GM12864 (cell line): Measurements from ENCODE around the gene CFAP299.

Experiments
- DNase-seq: peaks from one replicate; pipeline ENCODE4 v3.0.0-alpha.2; 2011; ENCODE audit warnings: low read depth
- H3K4me3 ChIP-seq: 2 replicates; pipeline ENCODE4 v1.5.1; 2011; ENCODE audit warnings: mild to moderate bottlenecking, low read depth, low read length, control low read depth
- TF ChIP-seq, protein P1 (sequence below): IDR thresholded peaks from 2 replicates; pipeline ENCODE4 v1.5.1; 2011; ENCODE audit warnings: low read depth, mild to moderate bottlenecking, moderate library complexity, low read length, control low read depth, inconsistent platforms; ENCODE audit errors: missing control alignments

CFAP299 gene

DNA sequence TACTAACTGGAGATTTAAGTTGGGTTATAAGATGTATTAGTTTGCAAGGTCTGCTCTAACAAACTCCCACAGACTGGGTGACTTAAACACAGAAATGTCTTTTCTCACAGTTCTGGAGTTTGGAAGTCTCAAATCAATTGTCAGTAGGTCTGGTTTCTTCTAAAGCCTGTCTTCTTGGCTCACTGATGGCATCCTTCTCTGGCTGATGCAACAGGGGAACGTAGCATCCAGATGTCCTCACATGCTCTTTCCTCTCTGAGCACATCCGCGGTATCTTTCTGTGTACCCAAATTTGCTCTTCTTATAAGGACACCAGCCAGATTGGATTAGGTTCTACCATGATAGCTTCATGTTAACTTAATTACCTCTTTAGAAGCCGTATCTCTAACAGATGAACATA, 631.8 kb downstream of the CFAP299 start:
- no peak overlapping the region for H3K4me3 ChIP-seq
- DNase-seq = no peak
- TF ChIP-seq, protein P1, sequence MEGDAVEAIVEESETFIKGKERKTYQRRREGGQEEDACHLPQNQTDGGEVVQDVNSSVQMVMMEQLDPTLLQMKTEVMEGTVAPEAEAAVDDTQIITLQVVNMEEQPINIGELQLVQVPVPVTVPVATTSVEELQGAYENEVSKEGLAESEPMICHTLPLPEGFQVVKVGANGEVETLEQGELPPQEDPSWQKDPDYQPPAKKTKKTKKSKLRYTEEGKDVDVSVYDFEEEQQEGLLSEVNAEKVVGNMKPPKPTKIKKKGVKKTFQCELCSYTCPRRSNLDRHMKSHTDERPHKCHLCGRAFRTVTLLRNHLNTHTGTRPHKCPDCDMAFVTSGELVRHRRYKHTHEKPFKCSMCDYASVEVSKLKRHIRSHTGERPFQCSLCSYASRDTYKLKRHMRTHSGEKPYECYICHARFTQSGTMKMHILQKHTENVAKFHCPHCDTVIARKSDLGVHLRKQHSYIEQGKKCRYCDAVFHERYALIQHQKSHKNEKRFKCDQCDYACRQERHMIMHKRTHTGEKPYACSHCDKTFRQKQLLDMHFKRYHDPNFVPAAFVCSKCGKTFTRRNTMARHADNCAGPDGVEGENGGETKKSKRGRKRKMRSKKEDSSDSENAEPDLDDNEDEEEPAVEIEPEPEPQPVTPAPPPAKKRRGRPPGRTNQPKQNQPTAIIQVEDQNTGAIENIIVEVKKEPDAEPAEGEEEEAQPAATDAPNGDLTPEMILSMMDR = no peak

DNA sequence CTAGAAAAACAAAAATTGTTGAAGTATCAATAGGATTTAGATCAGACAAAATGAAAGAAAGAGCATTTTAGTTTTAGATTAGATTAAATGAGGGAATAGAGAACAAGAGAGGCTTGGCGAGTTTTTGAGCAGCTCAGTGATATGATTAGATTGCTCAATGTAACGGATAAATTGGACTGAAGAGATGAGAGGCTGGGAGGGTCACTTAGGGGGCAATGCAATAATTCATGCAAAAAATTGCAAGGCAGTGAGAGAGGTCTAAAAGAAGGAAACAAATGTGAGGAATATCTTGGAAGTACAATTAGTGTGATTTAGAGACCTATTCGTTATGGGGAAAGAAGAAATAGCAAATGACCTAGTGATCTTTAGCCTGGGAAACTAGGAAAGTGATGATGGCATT, 644.7 kb downstream of the CFAP299 start:
- no peak for DNase-seq
- H3K4me3 ChIP-seq = no peak overlapping the region
- TF ChIP-seq, protein P1 = no peak

DNA sequence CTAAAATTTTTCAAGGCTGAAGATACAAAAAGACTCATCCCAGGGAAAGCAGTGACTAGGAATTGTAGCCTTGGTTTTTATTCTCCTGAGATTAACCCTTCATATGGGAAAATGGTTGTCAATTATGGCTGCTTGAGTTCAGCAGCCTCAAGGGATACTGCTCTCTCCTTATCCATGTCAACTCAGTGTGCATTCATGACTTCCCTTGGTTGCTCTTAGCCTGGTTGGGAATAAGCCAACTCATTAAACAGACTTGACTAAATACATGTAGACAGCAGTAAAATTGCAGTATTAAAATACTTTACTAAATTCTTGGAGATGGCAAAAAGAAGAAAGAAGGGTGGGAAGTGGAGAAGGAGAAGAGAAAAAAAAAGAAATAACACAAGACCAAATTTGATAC, 650.5 kb downstream of the CFAP299 start:
- no peak for DNase-seq
- TF ChIP-seq, protein P1 = no peak
- no peak overlapping the region for H3K4me3 ChIP-seq

DNA sequence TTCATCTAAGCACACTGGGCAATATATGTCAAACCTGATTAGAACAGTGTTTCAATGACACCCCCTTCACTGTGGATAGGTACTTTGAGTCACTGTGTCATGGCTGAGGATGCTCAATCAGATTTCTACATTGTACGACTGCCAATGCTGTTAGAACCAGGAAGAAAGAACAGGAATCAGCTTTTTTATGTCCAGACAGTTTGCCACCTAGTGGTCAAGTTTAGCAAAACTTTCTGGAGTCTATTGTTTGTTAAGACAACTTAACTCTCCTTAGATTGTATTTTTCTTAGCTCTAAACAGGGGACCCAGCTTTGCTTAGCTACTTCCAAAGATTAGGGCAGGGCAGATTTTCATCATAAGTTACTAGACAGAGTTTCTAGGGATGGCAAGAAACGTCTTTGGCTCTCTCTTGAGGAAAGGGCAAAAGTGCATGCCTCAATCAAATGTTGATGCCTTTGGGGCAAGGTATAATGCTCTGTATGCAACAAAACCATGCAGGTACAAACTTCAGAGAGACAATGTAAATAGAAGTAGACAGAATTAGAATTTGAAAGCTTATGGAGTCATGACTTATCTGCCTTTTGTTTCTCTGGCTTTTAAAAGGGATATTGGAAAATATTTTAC, 654.5 kb downstream of the CFAP299 start:
- TF ChIP-seq, protein P1 = peak; percentile 67
- no peak overlapping the region for H3K4me3 ChIP-seq
- peak; percentile 15 for DNase-seq

DNA sequence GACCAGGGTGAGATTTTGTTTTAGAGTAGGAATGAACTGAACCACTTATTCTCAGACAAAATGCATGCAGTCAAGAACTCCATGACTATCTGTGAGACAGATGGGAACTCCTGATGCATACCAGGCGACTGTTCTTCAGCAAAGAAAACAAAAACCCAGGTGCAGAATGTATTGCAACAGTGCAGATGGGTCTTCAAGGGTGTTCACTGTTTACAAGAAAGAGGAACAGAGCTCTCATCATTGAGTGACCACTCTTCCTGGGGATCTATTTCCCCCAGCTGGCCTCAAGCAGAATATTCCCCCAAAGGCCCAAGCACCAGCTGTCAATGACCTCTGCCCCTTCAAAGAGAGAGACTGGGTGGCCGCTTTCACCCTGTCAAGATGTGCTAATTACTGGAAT, 655.3 kb downstream of the CFAP299 start:
- no peak for DNase-seq
- TF ChIP-seq, protein P1 = no peak
- no peak overlapping the region for H3K4me3 ChIP-seq

DNA sequence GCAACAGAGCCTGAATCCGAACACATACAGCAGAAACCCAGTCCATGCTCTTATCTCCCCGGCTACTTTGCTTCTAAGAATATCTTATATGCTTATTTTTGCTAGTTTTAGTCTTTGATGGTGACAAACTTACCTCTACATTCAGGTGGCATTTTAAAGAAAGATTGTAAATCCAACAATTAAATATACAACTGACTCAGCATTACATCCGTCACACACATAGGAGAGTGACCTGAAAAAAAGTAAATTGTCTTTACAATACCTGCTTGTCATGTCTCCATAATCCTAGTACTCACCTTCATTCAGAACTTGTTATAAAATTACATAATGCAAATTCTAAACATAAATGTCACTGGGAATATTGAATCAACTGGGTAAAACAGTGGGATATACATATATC, 664.4 kb downstream of the CFAP299 start:
- DNase-seq = no peak
- TF ChIP-seq, protein P1 = no peak
- no peak overlapping the region for H3K4me3 ChIP-seq

DNA sequence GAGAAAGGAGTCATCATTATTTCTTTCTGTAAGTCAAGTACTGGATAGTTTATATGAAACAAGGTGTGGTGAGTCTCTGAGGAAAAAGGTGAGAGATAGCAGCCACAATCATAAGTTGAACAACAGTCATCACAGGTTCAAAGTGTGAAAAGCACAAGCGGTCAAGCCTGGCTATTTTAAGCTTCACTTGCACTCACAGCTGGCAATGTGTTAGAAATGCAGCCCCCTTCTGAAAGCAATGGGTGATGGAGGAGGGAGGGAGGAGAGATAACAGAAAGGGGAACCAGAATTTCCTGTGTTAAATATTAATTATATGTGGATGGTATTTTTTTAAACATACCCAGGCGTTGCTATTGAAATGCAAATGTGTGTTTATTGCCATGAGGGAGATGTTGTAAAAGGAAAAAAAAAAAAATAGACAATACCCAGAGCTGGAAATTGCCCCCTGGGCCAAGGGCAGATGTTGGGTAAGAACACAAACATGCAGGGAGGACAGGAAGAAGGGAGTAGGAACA, 668.1 kb downstream of the CFAP299 start:
- TF ChIP-seq, protein P1 = no peak
- DNase-seq = no peak

More for the DNA sequence above, 668.1 kb downstream of the CFAP299 start:
- H3K4me3 ChIP-seq = no peak overlapping the region
